Natural killer cell (primary cell): ENCODE results near the gene FAM32A. TPM values are rescaled to one million over a fixed set of nuclear protein-coding genes. Genes with fewer than 3 reads are reported as not detected.

Experiments
- ATAC-seq, 3 donors: fragments of 150-1000 bp in 2 of 3; fragments of 200-7000 bp in 1 of 3; cut with Tn5 transposase; 1 replicate in 1 of 3; 2 replicates in 2 of 3; pipeline ENCODE4 v1.10.0; 2021; ENCODE audit warnings: mild to moderate bottlenecking in 2 of 3, moderate library complexity in 2 of 3
- DNase-seq, 2 donors: peaks; one replicate each; pipeline versions ENCODE4 v3.0.0 to v3.0.0-alpha.2; 2013 to 2021; ENCODE audit warnings: mixed read lengths in 1 of 2
- H3K27ac ChIP-seq: one replicate; pipeline ENCODE4 v1.5.1; 2013; ENCODE audit warnings: mild to moderate bottlenecking, low read length
- H3K27me3 ChIP-seq: one replicate; pipeline ENCODE4 v1.6.1; 2013; ENCODE audit warnings: low read length; ENCODE audit not compliant: control insufficient read depth, insufficient read depth
- H3K36me3 ChIP-seq: one replicate; pipeline ENCODE4 v1.6.1; 2013; ENCODE audit warnings: low read length; ENCODE audit not compliant: control insufficient read depth, insufficient read depth
- H3K4me1 ChIP-seq: one replicate; pipeline ENCODE4 v1.6.1; 2013; ENCODE audit warnings: low read length; ENCODE audit not compliant: control insufficient read depth, insufficient read depth
- H3K4me3 ChIP-seq: one replicate; pipeline ENCODE4 v1.5.1; 2013; ENCODE audit warnings: low read length
- H3K9me3 ChIP-seq: one replicate; pipeline ENCODE4 v1.6.1; 2013; ENCODE audit warnings: low read length; ENCODE audit not compliant: control insufficient read depth, insufficient read depth
- H3K27ac Mint-ChIP-seq, 2 donors: one replicate each; pipeline ENCODE4 v1.8.0; 2022; ENCODE audit warnings: mild to moderate bottlenecking in 2 of 2, mixed read lengths in 2 of 2, moderate library complexity in 1 of 2
- H3K27me3 Mint-ChIP-seq, 2 donors: one replicate each; pipeline ENCODE4 v1.8.0; 2022; ENCODE audit warnings: low read depth in 2 of 2, mixed read lengths in 2 of 2
- H3K36me3 Mint-ChIP-seq: one replicate; pipeline ENCODE4 v1.8.0; 2022; ENCODE audit warnings: mixed read lengths
- H3K4me1 Mint-ChIP-seq, 2 donors: one replicate each; pipeline ENCODE4 v1.8.0; 2022; ENCODE audit warnings: mixed read lengths in 2 of 2
- H3K4me3 Mint-ChIP-seq: one replicate; pipeline ENCODE4 v1.8.0; 2022; ENCODE audit warnings: mild to moderate bottlenecking, moderate library complexity, mixed read lengths
- H3K9me3 Mint-ChIP-seq, 2 donors: one replicate each; pipeline ENCODE4 v1.8.0; 2022; ENCODE audit warnings: mixed read lengths in 2 of 2
- CTCF ChIP-seq: fragments of 200-600 bp; IDR thresholded peaks from one replicate; pipeline ENCODE4 v1.8.0; 2022; ENCODE audit warnings: antibody characterized with exemption
- WGBS: methylation state at CpG from one replicate; pipeline ENCODE4 v1.1.7; 2013; ENCODE audit warnings: missing lambda C conversion rate; ENCODE audit not compliant: insufficient coverage; 5-methylcytosine and 5-hydroxymethylcytosine counted together
- intact Hi-C: fragments of 100-400 bp; cut with micrococcal nuclease; formaldehyde crosslinking; loops from one replicate; pipeline ENCODE4 v1.14.2; 2022
- total RNA-seq, 4 donors: library from RNA; stranded (reverse); fragments of 120-200 nt in 1 of 4; gene quantifications; one replicate each; pipeline versions ENCODE4 v1.2.3 to v1.2.4, GENCODE V29; 2013 to 2022

FAM32A gene
- total RNA-seq, 3 donors from 2014 or later (not counting 1 experiment from before 2014, with no cell fraction given): 46.3 to 69.3 (median 63.3) TPM

- no peak for TF ChIP-seq CTCF
- Mint-ChIP-seq H3K27me3 (no peaks in the 10 kb centered on the region), H3K36me3 (no peaks in the 10 kb centered on the region), H3K9me3 (no peaks in the 10 kb centered on the region), H3K4me3 (peak within 1 kb of the TSS; percentile 99), H3K27ac (peak within 1 kb of the TSS; percentile 99), H3K4me1 (peaks cover 62 to 64% of the 10 kb centered on the region in 2 donors)
- DNase-seq: peak; percentile 73 to 89
- peak; percentile 68 to 84 (median 69) for ATAC-seq
- intact Hi-C loops: loop anchor here (5.0 kb wide), 2 partner anchors 39 to 294 kb away; no protein-coding TSS in a partner anchor
- Histone ChIP-seq H3K4me3 (peak within 1 kb of the TSS; percentile 71), H3K36me3 (peaks cover 7% of the 10 kb centered on the region), H3K9me3 (no peaks in the 10 kb centered on the region), H3K27ac (peak within 1 kb of the TSS; percentile 82), H3K27me3 (no peaks in the 10 kb centered on the region), H3K4me1 (peaks cover 99% of the 10 kb centered on the region)
- under 1% methylated on average over 13 of the region's 13 CpGs for WGBS
Measured at GRCh38 chr19:16143399-16144215, 41.6 kb upstream of the FAM32A start, which contains the start of gene HSH2D. HSH2D (plus strand) TSS chr19:16143685; CDS start chr19:16148751, 5,066 bp downstream.

- peaks cover 99% of the 10 kb centered on the region for H3K4me1 ChIP-seq
- no peak for ATAC-seq
Measured at GRCh38 chr19:16144216-16144581, 41.0 kb upstream of the FAM32A start.

GRCh38 chr19:16146112-16146511 lies 39.1 kb upstream of the FAM32A start:
- peak overlapping the region; percentile 99 for H3K4me3 Mint-ChIP-seq
- H3K27me3 Mint-ChIP-seq: no peaks in the 10 kb centered on the region
- WGBS: 30% methylated on average over 5 of the region's 5 CpGs
- H3K27ac Mint-ChIP-seq: peak overlapping the region; percentile 99
- no peaks in the 10 kb centered on the region for H3K9me3 Mint-ChIP-seq
- intact Hi-C loops: loop anchor here (5.0 kb wide), 1 partner anchor 34 kb away; the partner anchor contains the start of gene RAB8A
- ATAC-seq (peak; percentile 50 to 68 (median 50)), DNase-seq (no peak)
- peak overlapping the region; percentile 71 for H3K4me3 ChIP-seq
- TF ChIP-seq CTCF: no peak
- H3K36me3 ChIP-seq: peaks cover 25% of the 10 kb centered on the region
- no peaks in the 10 kb centered on the region for H3K36me3 Mint-ChIP-seq
- peaks cover 99% of the 10 kb centered on the region for H3K4me1 ChIP-seq
- H3K9me3 ChIP-seq: no peaks in the 10 kb centered on the region
- peaks cover 51 to 58% of the 10 kb centered on the region in 2 donors for H3K4me1 Mint-ChIP-seq
- no peaks in the 10 kb centered on the region for H3K27me3 ChIP-seq
- H3K27ac ChIP-seq: peak overlapping the region; percentile 82

More at GRCh38 chr19:16144216-16144581, 41.0 kb upstream of the FAM32A start:
- H3K36me3 ChIP-seq: peaks cover 13% of the 10 kb centered on the region
- H3K4me3 ChIP-seq: peak overlapping the region; percentile 71
- peak overlapping the region; percentile 82 for H3K27ac ChIP-seq
- no peaks in the 10 kb centered on the region for H3K36me3 Mint-ChIP-seq
- intact Hi-C loops: loop anchor here (5.0 kb wide), 2 partner anchors 38 to 293 kb away; no protein-coding TSS in a partner anchor
- no peaks in the 10 kb centered on the region for H3K27me3 ChIP-seq
- peaks cover 61 to 64% of the 10 kb centered on the region in 2 donors for H3K4me1 Mint-ChIP-seq
- no peaks in the 10 kb centered on the region for H3K9me3 ChIP-seq
- H3K9me3 Mint-ChIP-seq: no peaks in the 10 kb centered on the region
- WGBS: 0% methylated on average over 1 of the region's 1 CpG
- no peak for DNase-seq
- no peak for TF ChIP-seq CTCF
- no peaks in the 10 kb centered on the region for H3K27me3 Mint-ChIP-seq
- peak overlapping the region; percentile 99 for H3K4me3 Mint-ChIP-seq
- peak overlapping the region; percentile 99 for H3K27ac Mint-ChIP-seq
